ENCODE results near the gene KIFC1.
"Not testable (repeated sequence)": the region's sequence is repeated elsewhere in the genome, so short reads cannot be mapped to it uniquely, and the experiment has no call there.

KIFC1 gene

DNA sequence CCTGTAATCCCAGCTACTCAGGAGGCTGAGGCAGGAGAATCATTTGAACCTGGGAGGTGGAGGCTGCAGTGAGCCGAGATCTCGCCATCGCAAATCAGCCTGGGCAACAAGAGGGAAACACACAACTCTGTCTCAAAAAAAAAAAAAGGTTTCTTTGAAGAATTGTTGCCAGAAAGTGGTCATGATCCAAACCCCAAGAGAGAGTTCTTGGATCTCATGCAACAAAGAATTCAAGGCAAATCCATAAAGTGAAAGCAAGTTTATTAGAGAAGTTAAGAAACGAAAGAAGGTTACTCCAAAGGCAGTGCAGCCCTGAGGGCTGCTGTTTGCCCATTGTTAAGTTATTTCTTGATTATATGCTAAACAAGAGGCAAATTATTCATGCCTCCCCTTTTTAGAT is 14.5 kb upstream of the KIFC1 start:
- no peak for FAIRE-seq

- not testable (repeated sequence) for FAIRE-seq
Measured at GRCh38 chr6:33379184-33379583, 12.4 kb upstream of the KIFC1 start.

DNA sequence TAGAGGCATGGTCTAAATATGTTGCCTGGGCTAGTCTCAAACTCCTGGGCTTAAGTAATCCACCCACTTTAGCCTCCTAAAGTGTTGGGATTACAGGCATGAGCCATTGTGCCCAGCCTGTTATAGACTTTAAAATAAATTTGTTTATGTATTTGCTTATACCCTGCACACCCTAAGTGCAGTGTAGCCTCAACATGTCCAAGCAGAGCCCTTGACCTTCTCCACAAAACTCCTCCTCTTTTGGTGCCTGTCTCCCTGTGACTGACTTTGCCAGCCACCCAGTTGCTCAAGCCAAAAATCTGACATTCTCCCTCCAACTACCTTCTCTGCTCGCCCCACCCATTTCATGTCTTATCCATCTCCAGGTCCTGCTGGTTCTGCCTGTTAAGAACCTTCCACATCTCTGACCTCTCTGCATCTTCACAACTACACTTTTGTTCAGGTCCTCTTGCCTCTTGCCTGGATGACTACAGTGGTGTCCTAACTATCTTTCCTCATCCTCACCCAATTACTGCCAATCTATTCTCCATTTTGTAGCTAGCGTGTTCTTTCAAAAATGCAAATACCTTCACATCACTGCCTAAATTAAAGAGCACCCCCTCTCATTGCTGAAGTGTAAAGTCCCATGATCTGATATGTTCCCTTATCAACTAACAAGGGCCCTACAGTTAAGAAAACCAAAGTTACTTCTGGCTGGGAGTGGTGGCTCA is 11.2 kb upstream of the KIFC1 start:
- no peak for FAIRE-seq

GRCh38 chr6:33383427-33384185 is 8.0 kb upstream of the KIFC1 start:
- no peak for FAIRE-seq

DNA sequence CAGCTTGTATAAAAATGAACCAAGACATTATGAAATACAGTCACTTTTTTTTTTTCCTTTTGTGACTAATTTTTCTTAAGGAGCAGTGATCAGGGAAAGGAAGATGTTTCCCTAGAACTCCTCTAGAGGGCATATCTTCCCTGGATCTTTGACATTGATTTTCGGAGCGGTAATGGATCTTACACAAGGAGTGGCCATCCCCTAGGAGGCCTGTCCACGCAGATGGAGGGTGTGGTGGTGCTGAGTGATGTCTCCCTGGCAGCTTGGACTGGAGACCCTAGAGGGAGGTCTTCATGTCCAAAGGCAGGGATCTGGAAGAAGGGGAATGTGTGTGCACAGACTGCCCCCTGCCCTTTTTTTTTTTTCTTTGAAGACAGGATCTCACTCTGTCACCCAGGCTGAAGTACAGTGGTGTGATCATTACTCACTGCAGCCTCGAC is 7.0 kb upstream of the KIFC1 start:
- peak; percentile 74 for FAIRE-seq

DNA sequence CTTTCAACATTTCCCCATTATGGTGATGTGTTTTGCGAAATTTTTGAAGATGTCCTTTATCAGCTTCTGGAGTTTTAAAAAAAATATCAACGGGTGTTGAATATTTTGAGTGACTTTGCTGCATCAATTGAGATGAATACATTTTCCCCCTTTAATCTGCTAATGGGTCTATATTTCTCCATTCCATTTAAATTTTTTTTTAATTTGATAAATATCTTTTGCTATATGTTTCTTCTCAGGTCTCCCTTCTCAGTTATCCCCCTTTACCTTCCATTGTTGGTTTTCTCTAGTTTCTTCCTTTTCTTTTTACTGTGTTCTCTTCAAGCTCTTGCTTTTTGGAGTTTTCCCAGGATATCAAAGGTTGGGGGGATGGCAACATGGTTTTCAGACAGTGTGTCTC is 1.4 kb upstream of the KIFC1 start:
- FAIRE-seq, result no peak

GRCh38 chr6:33390767-33391277 is 801 bp upstream of the KIFC1 start:
- no peak for FAIRE-seq

GRCh38 chr6:33391922-33392594 is 435 bp downstream of the KIFC1 start:
- FAIRE-seq, result no peak

DNA sequence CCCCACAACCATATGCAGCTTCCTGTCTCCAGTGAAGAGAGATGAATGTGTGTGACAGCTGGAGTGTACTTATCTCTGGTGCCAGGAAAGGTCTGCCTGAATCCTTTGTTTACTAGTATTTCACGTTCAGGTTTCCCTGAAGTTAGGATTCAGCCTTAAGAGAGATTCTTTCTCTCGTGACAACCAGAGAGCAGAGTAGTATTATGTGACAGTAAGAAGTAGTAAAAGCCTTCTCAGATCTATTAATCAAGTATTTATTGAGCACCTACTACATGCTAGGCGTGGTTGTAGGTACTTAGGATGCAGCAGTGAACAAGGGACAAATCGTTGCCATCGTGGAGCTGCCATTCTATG is 949 bp downstream of the KIFC1 start:
- no peak for FAIRE-seq

GRCh38 chr6:33392979-33393378 is 1.4 kb downstream of the KIFC1 start:
- no peak for FAIRE-seq

DNA sequence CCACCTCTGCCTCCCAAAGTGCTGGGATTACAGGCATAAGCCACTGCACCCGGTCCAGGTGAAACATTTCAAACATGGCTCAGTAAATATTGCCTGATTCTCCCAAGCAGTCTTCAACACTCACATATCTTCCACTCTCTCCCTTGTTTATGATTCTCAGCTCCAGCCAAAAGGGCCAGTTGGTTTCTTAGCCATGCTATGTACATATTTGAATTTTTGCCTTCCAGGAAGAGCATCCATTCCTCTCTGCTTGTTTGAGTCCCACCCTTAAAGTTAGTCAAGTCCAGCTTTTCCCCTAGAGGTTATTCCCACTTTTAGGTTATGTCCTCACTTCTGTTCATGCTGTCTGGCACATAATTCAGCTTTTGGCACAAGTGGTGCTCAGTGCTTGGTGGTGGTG is 5.9 kb downstream of the KIFC1 start:
- no peak for FAIRE-seq

DNA sequence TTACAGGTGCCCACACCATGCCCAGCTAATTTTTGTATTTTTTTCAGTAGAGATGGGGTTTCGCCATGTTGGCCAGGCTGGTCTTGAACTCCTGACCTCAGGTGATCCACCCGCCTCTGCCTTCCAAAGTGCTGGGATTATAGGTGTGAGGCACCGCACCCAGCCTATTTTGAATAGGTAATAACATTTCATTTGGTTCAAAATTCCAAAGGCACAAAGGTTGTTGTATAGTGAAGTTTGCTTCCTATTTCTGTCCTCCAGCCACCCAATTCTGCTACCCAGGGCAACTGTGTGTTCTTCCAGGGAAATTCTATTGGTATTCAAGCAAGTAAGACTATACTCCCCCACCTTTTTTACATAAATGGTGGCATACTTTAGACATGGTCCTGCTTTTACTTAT is 7.0 kb downstream of the KIFC1 start:
- FAIRE-seq, result not testable (repeated sequence)

GRCh38 chr6:33399881-33400280 is 8.3 kb downstream of the KIFC1 start:
- not testable (repeated sequence) for FAIRE-seq

GRCh38 chr6:33404884-33405283 is 13.3 kb downstream of the KIFC1 start:
- FAIRE-seq, result no peak

- FAIRE-seq, result no peak
Measured at GRCh38 chr6:33405386-33405940, 13.8 kb downstream of the KIFC1 start.

GRCh38 chr6:33406126-33406525 is 14.5 kb downstream of the KIFC1 start:
- no peak for FAIRE-seq

DNA sequence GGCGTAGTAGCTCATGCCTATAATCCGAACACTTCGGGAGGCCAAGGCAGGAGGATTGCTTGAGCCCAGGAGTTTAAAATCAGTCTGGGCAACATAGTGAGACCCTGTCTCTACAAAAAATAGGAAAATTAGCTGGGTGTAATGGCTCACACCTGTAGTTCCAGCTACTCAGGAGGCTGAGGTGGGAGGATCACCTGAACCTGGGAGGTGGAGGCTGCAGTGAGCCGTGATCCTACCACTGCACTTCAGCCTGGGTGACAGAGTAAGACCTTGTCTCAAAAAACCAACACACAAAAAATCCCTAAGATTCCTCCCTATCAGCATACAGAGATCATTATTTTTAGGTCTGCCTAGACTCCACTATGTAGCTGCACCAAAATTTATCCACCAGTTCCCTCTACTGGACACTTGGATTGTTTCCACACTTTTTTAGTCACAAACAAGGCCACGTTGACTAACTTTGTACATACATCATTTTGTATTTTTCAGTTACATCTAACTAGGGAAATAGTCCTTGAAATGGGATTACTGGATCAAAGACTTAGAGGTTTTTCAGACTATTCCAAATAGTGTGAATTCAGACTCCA is 15.6 kb downstream of the KIFC1 start:
- FAIRE-seq, result peak; percentile 68

DNA sequence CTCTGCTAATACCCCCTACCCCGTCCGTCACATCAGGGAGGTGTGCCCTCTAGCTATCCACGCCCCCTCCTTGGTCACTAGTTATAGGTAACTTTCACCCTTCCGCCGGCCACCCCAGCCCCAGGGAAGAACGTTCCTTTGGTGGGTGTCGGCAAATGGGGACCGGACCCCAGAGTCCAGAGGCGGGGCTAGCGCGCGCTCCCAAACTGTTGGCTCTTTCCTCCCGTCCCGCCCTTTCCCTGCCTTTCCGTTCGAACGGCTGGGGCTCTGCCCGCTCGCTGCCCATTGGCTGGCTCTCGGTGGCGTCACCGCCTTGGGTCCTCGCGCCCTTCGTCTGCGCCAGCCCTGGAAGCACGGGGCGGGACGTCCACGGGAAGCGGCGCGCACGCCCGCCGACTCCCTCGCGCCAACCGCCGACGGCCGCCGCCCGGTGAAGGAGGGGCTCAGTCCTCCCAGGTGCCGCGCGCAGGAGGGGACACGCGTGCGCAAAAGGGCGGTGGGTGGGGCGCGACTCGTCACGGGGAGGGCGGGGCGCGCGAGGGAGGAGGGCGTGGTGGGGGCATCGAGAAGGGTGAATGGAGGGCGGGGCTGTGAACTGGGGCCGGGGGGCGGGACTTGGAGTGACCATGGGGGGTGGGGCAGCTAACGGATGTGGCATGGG is 18.6 kb downstream of the KIFC1 start:
- peak; percentile 55 for FAIRE-seq

GRCh38 chr6:33410711-33411631 is 19.3 kb downstream of the KIFC1 start, which contains the start of gene PHF1:
TSS of gene PHF1 (plus strand) at chr6:33411014. CDS start at chr6:33412264, 1,250 bp downstream.
- no peak for FAIRE-seq

GRCh38 chr6:33411632-33412005 is 20.0 kb downstream of the KIFC1 start:
- no peak for FAIRE-seq

All from A204.1 (cell line).